Activated naive CD4-positive, alpha-beta T cell treated with anti-CD3 and anti-CD28 coated beads, Interleukin-2, amount 50 U/mL, for 16 hours (primary cell): ENCODE data around the gene MRPS5.

Experiments used
- DNase-seq: peaks from one replicate; pipeline ENCODE4 v3.0.0-alpha.2; 2020

MRPS5 gene

DNA sequence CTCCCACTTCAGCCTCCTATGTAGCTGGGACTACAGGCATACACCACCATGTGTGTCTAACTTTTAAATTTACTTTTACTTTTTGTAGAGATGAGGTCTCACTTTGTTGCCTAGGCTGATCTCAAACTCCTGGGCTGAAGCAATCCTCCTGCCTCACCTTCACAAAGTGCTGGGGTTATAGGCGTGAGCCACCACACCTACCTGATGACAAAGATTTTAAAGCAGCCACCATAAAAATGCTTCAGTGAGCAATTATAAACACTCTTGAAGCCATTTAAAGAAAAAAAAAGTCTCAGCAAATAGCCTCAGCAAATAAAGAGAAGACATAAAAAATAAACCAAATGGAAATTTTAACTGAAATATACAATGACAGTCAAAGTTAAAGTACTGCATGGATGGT is 35.6 kb downstream of the MRPS5 start:
- no peak for DNase-seq

DNA sequence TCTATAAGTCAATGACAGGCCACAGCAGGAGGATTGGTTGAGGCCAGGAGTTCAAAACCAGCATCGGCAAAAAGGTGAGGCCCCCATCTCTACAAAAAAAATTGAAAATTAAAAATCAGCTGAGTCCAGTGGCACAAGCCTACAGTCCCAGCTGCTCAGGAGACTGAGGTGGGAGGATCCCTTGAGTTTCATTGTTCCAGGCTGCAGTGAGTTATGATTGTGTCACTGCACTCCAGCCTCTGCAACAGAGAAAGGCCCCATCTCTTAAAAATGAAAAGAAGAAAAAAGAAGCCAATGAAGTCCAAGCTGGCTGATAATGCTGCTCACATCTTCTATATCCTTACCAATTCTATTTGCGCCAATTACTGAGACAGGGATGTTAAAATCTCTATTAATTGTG is 39.1 kb downstream of the MRPS5 start:
- DNase-seq = no peak

DNA sequence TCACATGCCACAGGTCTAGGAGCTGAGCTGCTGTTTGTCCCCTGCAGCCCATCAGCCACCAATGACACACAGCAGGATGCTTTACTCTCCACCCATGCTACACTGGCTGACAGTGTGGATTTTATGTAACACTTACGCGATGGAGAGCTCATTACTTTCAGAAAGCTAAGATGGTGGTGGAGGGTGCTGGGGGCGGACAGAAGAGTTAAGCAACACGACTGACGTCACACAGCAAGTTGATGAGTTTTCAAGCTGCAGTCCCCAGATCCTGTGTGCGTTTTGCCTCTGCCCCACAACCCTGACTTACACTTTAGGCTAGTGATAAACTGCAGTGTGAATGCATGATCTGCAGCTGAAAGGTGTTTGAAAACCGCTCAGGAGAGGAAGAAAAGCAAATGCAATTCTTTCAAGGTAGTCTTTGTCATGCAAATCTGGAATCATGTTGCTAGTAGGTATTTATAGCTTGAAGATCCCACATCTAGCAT is 42.4 kb downstream of the MRPS5 start:
- no peak for DNase-seq

DNA sequence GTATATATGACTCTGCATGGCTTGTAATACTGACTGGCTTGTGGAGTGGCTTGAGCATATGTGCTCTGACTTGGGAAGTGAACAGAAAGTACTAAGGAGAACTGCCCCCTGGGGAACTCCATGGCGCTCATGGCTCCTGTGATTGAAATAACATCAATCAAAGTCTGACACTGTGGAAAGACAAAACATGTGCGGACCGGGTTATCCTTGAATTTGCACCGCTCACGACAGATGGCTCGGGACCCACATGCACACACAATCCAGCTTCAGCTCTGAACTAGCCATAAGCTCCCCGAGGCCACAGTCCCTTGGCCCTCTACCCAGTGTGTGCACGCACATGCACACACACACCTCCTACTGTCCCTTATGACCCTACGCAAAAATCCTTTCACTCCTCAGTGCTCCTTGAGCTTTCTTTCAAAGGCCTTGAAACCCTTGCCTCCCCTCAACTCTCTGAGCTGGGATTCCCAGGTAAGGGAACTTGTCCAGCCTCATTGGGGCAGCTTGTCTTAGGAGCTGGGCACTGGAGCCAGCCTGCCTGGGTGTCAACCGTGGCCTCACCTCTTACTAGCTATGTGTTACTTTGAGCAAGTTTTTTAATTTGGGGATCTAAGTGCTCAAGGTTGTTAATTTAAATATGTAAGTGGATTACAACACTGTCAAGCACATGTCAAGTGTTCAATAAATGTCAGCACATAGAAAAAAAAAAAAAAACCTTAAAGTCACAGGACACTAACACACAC is 43.6 kb downstream of the MRPS5 start:
- DNase-seq = no peak

DNA sequence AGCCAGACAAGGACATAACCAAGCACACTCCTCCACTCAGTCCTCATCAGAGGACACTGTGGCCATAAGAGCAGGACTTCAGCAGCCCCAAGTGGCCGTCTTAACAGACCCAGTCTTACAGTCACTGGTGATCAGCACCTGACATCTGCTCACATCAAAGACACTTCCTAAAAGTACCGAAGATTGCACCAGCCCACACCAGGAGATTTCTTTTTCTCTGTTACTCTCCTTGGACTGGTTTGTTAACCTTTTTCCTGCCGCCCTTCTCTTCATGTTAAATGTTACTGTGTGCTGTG is 44.1 kb downstream of the MRPS5 start:
- no peak for DNase-seq

DNA sequence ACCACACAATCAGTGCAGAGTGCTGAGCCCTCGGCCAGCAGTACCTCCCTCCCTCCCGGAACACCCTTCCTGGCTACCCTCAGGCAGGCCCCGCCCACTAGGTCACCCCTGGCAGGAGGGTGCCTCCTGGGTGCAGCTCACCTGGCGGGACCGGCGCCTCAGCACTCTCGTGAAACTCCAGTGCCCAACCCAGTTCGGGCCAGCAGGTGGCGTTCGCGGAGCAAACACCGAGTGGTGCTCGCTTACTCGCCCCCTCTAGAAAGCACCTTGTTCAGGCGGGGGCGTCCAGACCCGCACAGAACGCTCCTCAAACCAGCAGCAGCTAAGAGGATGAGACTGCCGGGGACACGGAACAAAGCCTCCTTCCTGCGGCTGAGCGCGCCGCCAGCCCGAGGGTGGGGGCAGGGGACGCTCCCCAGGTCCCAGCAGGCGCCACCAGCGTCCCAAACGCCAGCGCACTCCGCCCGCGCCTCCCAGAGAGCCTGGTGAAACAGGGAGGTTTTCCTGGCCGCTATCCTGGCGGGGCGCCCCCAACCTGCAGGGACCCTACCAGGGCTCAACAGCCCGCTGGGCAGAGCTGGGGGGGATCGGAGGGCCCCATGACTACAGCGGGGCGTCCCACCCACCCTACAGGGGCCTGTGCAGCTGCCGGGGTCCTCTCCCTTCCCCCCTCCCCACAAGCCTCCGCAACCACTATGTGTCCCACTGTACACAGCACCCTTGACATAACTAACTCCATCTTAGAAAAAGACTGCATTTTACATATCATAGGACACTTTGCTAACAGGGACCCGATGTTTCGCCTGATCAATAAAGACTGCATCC is 44.7 kb downstream of the MRPS5 start:
- peak; percentile 94 for DNase-seq

DNA sequence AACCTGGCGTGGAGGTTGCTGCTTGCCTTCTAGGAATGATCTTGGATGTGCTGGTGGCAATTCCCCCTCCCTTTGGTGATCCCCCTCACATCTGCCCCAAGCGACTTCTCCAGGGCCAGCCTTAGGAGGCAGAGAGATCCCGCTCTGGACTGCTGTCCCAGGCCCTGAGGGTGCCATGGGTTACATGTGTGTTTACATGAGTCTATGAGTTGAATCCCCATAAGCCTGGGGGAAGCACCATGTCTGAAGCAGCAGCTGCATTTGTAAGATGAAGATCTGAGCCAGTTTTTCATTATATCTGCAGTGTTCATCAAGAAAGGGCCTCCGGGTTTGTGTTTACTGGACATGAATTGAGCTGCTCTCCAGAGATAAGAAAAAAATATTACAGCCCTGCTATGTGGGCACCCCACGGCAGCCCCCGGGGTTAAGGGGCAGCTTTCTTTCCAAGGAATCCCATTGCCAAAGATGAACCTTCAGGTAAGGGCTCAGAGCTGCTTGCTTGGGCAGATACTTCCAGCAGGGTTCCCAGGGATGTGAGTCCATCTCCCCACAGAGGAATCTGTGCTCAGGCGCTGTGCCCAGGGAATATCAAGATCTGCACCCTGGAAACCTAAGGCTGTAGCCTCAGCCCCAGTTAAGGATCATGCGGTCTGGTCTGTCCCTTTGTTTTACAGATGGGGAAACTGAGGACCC is 46.0 kb downstream of the MRPS5 start:
- no peak for DNase-seq

DNA sequence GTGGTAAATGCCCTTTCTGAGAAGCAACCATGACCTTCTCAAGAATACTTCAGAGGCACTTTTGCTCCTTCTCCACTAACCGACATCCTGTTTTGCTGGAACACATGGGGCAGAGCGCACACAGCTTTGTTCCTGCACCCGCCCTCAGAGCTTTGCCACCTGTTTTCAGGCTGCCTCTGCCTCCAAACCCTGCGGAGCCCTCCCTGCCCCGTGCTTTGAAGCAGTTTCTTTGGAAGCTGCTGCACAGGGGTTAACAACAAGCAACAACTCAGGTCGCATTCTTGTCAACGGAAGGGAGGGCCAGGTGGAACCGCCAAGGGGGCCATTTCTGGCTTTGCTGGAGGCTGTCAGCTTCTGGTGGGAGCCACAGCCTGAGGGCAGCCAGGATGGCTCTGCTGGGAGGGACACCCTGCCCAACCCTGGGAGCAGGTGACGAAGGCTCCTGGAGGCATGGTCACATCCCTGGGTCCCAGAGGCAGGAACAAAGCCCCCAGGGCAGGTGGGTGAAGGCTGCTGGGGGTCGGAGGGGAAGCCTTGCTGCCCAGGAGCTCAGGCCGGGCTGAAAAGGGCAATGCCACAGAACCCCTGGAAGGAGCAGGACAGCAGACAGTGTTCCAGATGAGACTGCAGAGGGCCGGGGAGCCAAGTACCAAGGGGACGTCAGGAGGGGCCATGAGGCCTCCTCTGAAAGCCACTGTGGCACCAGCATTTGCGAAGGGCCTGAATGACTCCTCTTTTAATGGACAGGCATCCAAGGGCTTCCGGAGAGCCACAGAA is 46.8 kb downstream of the MRPS5 start:
- DNase-seq = peak; percentile 61

DNA sequence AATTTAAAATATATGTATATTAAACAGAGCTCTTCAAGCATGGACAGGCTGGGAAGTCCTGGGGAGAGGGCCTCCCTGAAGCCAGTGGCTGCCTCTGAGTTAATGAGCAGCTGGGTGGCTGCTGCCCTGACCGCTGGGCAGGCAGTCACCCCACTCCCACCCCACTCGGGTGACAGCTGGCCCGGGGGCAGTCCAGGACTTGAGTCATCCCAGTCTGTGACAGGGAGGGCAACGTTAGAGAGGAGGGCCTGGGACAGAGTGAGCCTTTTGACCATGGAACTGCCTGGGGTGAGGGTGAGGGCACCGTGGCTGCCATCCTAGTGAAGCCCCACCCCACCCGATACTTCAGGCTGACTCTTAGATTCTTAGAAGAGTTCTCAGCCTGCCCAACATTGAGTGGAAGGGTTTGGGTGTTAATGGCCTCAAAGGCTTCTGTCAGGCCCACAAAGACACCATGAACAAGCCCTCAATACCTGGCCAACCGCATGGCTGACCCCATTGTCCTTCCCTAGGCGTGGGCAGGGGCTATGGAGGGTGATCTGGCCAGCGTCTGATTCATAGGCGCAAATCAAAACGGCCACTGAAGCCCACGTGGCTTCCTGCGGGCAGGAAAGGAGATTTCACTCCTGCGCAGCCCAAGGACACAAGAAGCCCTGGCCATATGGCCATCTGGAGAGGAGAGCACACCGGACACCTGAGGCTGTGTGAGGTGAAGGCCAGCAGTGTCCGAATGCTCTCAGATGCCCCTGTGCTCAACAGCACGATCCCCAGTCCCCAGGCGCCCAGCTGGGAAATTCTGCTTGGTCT is 47.5 kb downstream of the MRPS5 start:
- no peak for DNase-seq

DNA sequence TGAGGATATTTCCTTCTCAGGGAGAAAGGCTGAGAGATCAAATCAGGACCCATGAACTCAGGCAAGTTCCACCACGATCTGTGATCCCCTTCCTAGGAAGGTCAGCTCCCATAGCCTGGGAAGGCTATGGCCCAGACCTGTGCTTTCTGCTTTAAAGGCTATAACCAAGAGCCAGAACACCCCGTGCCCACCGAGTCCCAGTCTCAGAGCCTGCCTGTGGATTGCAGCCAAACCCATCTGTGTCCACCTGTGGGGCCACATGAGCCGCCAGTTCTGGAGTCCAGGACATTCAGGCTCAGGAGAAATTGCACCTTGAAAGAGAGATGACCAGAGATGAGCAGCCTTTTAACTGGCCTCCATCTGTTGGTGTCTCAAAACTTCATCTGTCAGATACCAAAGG is 49.2 kb downstream of the MRPS5 start:
- no peak for DNase-seq

DNA sequence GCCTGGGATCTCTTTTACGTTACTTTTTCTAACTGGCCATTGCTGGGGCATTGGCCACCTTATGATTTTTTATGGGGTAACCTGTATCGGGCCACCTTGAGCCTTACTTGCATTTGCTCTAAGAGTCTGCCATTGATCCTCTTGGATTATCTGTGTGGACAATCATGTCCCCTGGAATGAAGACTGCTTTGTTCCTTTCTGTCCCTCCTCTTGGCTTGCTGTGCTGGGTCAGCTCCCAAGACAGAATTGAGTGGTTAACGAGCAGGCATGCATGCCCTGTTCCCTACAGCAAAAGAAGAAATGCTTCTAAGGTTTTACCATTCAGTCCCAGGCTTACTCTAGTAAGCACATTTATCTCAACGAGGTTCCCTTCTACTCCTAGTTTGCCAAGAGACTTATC is 49.8 kb downstream of the MRPS5 start:
- DNase-seq = no peak

DNA sequence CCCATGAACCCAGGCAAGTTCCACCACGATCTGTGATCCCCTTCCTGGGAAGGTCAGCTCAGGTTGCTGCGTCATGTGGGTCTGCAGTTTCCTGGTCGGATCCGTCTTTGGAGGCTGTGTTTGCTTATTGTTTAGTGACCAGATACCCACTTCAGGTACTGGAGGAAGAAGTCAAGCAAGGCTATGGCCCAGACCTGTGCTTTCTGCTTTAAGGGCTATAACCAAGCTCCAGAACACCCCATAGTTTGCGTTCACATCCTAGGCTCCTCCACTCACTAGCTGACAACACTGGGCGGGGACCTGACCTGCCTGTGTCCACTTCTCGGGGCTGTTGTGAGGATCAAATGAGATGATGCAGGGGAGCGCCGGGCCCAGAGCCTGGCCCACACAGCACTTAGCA is 52.1 kb downstream of the MRPS5 start:
- DNase-seq = no peak

DNA sequence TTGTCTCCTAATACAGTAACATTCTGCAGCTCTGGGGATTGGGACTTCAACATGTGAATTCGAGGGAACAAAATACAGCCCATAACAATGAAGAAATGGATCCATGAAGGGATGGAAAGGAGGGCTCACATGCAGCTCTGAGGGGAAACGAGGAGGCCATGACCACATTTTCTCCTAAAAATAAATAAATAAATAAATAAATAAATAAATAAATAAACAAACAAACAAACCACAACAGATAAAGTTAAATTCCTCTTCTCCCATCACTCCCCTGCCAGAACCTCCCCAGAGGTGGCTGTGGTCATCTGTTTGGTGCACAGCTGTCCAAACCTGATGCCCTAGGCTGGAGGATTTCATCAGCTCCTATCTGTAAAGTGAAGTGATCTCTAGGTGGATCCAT is 53.4 kb downstream of the MRPS5 start:
- DNase-seq = no peak

DNA sequence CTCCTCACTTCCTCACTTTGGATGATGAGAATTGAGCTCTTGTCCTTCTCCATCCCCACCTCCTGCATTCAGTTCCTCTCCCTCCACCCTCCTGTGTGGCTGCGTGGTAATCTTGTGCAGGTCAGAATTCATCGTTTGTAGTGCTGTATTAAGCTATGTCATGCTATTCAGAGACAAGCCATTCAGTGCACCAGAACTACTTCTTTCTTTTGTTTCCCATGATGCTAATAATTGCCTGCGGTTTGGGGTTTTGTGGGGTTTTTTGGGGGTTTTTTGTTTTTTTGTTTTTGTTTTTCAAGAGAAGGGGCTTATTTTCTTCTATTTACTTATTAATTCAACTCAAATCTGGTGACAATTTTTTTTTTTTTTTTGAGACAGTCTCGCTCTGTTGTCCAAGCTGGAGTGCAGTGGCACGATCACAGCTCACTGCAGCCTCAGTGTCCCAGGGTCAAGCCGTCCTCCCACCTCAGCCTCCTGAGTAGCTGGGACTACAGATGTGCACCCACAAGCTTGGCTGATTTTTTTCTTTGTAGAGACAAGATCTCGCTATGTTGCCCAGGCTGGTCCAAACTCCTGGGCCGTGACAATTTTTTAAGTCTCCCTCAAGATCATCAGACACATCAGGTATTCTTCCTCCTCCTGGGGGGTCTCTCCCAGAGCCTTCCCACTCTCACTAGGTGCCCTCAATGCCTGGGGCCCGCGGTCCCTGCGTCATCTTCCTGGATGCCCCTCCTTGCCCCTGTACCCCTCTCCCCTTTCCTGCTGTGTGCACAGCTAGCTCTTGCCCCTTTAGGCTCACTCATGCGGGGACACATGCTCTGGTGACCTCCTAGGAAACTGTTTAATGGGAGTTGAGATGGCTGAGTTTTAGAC is 58.3 kb downstream of the MRPS5 start:
- peak; percentile 0 for DNase-seq

DNA sequence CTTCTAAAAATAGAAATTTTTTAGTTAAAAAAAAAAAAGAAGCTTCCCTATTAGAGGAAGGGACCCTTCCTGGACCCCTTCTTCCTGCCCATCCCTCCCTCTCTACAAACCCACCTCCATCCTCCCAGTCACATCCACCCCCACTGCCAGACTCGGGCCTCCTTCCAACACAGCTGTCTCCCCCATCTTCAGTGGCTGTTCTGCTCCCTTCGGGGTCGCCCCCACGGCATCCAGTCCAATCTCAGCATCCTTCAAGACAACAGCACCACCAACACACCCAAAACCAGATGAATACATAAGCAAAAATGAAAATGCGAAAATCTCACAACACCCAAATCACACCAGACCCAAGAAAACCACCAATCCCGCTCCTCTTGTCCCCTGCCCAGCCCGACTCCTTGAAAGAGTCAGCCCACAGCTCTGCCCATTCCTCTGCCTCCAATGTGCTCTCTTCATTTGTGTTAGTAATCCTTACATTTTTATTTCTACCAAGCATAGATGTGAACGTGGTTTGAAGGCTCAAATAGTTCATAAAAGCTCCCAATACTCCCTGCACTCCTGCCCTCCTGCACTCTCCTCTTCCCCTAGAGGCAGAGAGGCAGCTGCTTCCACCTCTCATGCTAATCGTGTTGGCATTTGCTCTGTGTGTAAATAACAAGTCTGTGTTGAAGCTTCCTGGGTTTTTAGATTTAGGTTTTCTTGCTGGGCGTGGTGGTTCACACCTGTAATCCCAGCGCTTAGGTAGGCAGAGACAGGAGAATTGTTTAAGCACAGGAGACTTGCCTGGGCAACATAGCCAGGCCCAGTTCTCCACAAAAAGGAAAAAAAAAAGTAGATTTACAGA is 59.1 kb downstream of the MRPS5 start:
- DNase-seq = peak; percentile 6

DNA sequence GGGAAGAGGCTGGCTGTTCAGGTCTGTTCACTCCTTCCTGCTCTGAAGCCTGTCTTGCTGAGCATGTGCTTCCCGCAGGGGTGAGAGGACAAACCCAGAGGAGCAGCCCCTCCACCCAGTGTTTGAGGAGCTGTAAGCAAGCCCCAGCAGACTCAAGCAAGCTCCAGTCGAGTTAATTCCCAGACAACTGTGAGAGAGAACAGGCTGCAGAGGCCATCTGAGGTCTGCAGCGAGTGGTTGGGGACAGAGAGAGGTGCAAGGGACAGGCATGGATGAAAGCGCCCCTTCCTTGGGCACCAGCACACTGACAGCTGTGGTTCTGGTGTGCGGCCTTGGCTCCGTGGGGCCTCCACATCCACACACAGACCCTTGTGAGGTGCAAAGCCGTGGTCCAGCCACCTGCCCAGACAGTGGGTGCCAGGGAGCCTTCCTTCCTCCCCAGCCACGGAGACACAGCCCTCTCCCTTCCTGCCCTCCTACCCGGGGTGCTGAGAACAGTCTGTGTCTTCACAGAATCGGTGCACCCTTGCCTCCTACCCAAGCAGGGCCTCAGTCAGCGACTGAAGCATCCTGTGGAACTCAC is 59.9 kb downstream of the MRPS5 start:
- DNase-seq = peak; percentile 12

DNA sequence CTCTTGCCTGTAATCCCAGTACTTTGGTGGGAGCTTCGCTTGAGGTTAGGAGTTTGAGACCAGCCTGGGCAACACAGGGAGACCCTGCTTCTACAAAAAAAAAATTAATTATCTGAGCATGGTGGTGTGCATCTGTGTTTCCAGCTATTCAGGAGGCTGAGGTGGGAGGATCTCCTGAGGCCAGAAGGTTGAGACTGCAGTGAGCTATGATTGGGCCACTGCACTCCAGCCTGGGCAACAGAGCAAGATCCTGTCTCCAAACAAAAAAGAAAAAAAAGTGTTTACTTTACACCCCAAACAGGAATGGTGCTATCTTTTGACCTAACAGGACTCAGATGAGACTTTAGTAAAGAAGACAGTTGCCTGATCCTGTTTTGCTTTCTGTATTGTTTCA is 60.5 kb downstream of the MRPS5 start:
- DNase-seq = no peak

DNA sequence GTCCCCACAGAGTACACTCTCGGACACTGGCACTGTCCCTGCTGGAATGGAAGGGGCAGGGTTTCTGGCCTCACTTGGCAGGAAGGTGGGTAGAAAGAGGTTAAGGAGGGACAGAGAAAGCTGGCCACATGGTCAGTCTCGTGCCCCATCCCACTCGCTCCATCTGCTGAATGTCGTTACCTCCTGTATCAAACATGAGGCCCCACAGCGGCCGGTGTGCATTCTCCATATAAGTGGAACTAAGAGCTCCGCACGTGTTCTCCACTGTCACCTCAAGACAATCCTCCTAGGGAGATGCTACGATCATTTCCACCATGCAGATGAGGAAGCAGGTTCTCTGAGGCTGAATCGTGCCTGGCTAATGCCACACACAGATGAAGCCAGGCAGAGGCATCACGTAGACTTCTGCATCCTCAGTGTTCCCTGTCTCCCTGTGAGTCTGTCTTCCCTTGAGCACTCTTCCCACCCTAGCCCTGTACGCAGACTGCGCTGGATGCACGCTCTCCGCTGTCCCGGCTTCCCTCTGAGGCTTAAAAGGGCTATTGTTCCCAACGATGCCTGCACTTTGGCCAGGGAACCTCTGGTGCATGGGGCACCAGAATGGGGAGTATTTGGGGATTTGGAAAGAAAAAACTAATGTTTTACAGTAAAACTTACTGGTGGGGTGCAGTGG is 61.0 kb downstream of the MRPS5 start:
- peak; percentile 4 for DNase-seq

DNA sequence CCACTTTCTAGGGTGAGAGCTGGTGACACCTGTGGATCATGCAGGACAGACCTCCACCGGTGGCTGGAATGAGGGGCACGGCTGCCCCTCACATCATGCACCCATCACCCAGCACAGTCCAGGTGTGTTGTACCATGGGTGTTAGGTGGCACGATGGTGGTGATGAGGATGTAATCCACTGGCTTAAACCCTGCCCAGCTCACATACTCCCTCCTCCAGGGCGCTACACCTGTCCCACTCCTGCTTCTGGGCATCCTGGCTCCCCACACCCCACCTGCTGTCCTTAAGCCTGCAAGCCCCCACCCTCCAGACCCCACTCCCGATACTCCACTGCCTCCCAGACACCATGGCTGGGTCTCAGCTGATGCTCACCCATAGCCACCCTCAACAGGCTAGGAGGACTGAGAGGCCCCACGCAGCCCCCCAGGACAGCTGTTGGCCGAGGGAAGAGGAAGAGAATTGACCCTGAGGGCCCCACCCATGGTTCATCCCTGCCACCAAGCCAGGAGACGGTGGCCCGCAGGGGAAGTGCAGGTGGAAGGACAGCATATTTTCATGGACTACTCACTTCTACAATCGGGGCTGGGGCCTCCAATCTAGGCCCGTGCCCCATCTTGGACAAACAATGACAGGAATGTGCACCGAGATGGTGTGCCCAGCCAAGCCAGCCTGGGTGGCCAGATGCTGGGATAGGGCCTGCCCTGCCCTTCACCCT is 61.8 kb downstream of the MRPS5 start:
- peak; percentile 4 for DNase-seq
